KBM-7 (cell line): ENCODE data around the gene SPSB4.
A peak's percentile ranks its signal among the peaks of the same experiment; 100 is the strongest.

Source experiments
- DNase-seq: peaks from one replicate; pipeline ENCODE4 v3.0.0-alpha.2; 2015
- in situ Hi-C: fragments of 300-500 bp; cut with MboI; formaldehyde crosslinking; loops from 2 replicates; pipeline ENCODE4 v1.14.3; 2020; ENCODE audit warnings: low sequenced_read_pairs, low pct_unique_long_range_greater_than_20kb, mixed read lengths

Gene SPSB4

GRCh38 chr3:141070727-141071357, 19.7 kb downstream of the SPSB4 start:
- in situ Hi-C loops: no loop called here
- DNase-seq: no peak

GRCh38 chr3:141071681-141072260, 20.6 kb downstream of the SPSB4 start:
- DNase-seq: no peak
- in situ Hi-C loops: no loop called here

GRCh38 chr3:141072950-141073349, 21.8 kb downstream of the SPSB4 start:
- DNase-seq: no peak
- in situ Hi-C loops: no loop called here

- in situ Hi-C loops: no loop called here
- no peak for DNase-seq
These were observed 22.4 kb downstream of the SPSB4 start for GRCh38 chr3:141073580-141073979.

GRCh38 chr3:141074529-141074928, 23.4 kb downstream of the SPSB4 start:
- in situ Hi-C loops: no loop called here

GRCh38 chr3:141076036-141076773, 25.1 kb downstream of the SPSB4 start:
- DNase-seq: no peak
- in situ Hi-C loops: no loop called here

More at GRCh38 chr3:141074529-141074928, 23.4 kb downstream of the SPSB4 start:
- DNase-seq: no peak

GRCh38 chr3:141076797-141077571, 25.8 kb downstream of the SPSB4 start:
- in situ Hi-C loops: no loop called here
- DNase-seq: peak; percentile 61

- in situ Hi-C loops: no loop called here
- DNase-seq: no peak
These were observed 26.5 kb downstream of the SPSB4 start for GRCh38 chr3:141077631-141078030.

- DNase-seq: no peak
- in situ Hi-C loops: no loop called here
These were observed 27.1 kb downstream of the SPSB4 start for GRCh38 chr3:141078200-141078599.

GRCh38 chr3:141080431-141080830, 29.3 kb downstream of the SPSB4 start:
- DNase-seq: no peak
- in situ Hi-C loops: no loop called here

- no peak for DNase-seq
- in situ Hi-C loops: no loop called here
These were observed 30.1 kb downstream of the SPSB4 start for GRCh38 chr3:141081141-141081795.

GRCh38 chr3:141082064-141082463, 30.9 kb downstream of the SPSB4 start:
- in situ Hi-C loops: no loop called here
- no peak for DNase-seq

- in situ Hi-C loops: no loop called here
- no peak for DNase-seq
These were observed 32.1 kb downstream of the SPSB4 start for GRCh38 chr3:141083226-141083625.

GRCh38 chr3:141083836-141084649, 32.9 kb downstream of the SPSB4 start:
- no peak for DNase-seq
- in situ Hi-C loops: no loop called here

- no peak for DNase-seq
- in situ Hi-C loops: no loop called here
These were observed 34.4 kb downstream of the SPSB4 start for GRCh38 chr3:141085343-141086070.

GRCh38 chr3:141086188-141086587, 35.0 kb downstream of the SPSB4 start:
- in situ Hi-C loops: no loop called here
- DNase-seq: no peak

- in situ Hi-C loops: no loop called here
- no peak for DNase-seq
These were observed 36.1 kb downstream of the SPSB4 start for GRCh38 chr3:141087076-141087777.
